Ramos (cell line): ENCODE measurements around the gene NOP56.

Experiments used
- in situ Hi-C: fragments of 300-500 bp; cut with MboI; formaldehyde crosslinking; loops from one replicate; pipeline ENCODE4 v1.14.3; 2022; ENCODE audit warnings: low sequenced_read_pairs; ENCODE audit not compliant: unreplicated experiment

NOP56 gene

DNA sequence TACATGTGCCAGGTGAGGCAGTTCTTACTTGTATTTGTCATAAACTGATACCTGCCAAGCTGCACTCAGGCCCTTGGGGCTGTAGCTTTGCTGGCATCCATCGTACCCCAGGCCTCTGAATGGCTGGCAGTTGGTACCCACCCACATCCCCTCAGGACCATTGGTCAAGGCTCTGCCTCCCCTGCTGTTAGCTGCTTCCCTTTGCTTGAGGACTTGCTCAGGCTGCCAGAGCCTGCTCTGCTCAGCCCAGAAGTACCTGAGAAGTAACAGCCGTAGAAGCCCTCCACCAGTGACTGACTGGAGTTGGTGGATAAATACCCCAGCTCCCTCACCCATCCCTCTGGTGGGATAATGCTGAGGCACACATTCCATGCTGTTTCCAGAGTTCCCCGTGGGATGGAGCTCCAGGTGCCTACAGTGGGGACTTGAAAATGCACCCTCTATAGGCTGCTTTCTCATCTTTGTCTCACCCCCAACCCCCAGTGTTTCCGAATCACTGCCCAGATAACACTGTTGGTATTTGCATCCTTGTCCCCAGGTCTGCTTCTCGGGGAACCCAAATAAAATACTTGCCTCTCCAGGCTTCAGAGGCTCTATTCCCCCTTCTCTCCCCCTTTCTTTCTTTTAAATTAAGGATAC is 47.5 kb downstream of the NOP56 start:
- in situ Hi-C loops: no loop called here

GRCh38 chr20:2700913-2701620 is 48.6 kb downstream of the NOP56 start:
- in situ Hi-C loops: no loop called here

DNA sequence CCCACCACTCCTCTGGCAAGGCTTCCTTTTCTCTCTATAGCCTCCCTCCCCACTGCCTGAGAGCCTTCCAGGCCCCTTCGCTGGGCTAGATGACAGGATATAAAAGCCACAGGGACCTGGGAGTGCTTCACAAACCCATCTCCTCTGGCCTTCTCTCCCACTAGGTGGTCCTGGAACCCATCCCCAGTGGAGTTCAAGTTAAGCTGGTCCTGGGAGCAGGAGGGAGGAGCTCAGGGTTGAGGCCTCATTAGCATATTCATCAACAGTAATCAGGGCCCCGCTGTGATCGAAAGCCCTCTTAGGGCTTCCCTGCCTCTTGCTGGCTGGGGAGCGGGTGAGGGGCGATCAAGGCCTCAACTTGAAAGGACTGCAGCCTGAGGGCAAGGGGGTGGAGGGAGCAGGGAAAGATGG is 49.2 kb downstream of the NOP56 start:
- in situ Hi-C loops: no loop called here

- in situ Hi-C loops: no loop called here
These were observed 51.5 kb downstream of the NOP56 start for GRCh38 chr20:2703716-2704475.

DNA sequence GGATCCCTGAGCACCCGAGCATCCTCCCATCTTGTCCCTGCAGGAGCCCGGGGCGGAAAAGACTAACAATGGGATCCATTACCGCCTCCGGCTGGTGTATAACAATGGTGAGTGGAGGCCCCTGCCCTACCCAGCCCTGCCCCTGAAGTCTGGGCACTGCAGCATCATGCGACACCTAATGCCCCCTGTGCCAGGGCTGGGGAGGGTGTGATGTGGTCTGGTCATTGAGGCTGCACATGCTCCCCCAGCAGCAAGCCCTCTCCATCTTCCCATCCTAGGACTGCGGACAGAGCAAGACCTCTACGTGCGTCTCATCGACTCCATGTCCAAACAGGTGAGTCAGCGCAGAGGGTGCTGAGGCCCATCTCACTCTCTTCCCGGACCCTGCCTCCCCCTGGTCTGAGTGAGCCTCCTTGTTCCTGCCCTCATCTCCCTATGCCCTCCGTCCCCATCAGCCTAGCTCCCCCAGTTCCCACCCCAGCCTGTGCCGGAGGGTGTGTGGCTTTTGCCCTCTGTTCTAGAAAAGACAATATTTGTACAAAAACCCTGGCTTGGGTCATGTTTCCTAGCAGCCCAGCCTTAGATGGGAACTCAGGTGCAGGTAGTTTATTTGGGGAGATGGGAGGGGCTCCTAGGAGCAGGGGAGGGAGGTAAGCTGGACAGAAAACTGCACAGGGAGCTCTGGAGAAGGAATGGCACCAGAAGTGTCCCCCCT is 53.7 kb downstream of the NOP56 start:
- in situ Hi-C loops: no loop called here

GRCh38 chr20:2706688-2707352 is 54.4 kb downstream of the NOP56 start:
- in situ Hi-C loops: no loop called here

- in situ Hi-C loops: no loop called here
These were observed 55.1 kb downstream of the NOP56 start for GRCh38 chr20:2707353-2708072.
